ENCODE data around the gene CHCHD6.

DNA sequence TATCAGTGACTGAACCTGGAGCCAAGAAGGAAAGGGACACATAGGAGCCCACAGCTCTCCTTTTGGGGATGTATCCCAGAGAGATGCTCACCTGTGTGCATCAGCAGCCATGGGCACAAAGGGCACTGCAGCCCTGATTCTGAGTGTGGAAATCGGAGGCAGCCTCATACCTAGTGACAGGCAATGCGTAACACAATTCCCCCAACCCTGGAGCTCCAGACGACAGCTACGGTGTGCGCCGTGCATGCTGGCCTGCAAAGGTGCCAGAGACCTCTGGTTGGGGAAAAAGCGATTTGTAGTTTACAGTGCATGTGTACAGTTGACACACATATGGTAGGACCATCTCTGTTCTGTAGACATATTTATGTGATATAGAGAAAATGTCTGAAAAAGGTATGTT, 219.9 kb downstream of the CHCHD6 start:
- TF ChIP-seq, protein P1, sequence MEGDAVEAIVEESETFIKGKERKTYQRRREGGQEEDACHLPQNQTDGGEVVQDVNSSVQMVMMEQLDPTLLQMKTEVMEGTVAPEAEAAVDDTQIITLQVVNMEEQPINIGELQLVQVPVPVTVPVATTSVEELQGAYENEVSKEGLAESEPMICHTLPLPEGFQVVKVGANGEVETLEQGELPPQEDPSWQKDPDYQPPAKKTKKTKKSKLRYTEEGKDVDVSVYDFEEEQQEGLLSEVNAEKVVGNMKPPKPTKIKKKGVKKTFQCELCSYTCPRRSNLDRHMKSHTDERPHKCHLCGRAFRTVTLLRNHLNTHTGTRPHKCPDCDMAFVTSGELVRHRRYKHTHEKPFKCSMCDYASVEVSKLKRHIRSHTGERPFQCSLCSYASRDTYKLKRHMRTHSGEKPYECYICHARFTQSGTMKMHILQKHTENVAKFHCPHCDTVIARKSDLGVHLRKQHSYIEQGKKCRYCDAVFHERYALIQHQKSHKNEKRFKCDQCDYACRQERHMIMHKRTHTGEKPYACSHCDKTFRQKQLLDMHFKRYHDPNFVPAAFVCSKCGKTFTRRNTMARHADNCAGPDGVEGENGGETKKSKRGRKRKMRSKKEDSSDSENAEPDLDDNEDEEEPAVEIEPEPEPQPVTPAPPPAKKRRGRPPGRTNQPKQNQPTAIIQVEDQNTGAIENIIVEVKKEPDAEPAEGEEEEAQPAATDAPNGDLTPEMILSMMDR (IDR thresholded peaks at IDR 0.05): no peak
- no peak for TF ChIP-seq POLR2A (IDR thresholded peaks at IDR 0.05)
